Renal cortex interstitium (tissue), 11 donors: ENCODE measurements around the gene VARS1. TPM values are rescaled to one million over a fixed set of nuclear protein-coding genes. Genes with fewer than 3 reads are reported as not detected.
"Not testable (repeated sequence)": the region's sequence is repeated elsewhere in the genome, so short reads cannot be mapped to it uniquely, and the experiment has no call there.

Source experiments
- DNase-seq, 11 donors: peaks; one replicate each; pipeline ENCODE4 v3.0.0-alpha.2; 2013; ENCODE audit warnings: low read depth in 9 of 11, low spot score in 4 of 11; ENCODE audit errors: extremely low read depth in 1 of 11
- polyA plus RNA-seq, 3 donors: library from polyadenylated mRNA; unstranded; fragments of 120-200 nt; gene quantifications; one replicate each; pipeline ENCODE4 v1.2.1, GENCODE V29; 2013; ENCODE audit not compliant: insufficient read length in 3 of 3

VARS1 gene
- polyA plus RNA-seq, 3 donors, result 58.7 to 72.2 (median 61.2) TPM

DNA sequence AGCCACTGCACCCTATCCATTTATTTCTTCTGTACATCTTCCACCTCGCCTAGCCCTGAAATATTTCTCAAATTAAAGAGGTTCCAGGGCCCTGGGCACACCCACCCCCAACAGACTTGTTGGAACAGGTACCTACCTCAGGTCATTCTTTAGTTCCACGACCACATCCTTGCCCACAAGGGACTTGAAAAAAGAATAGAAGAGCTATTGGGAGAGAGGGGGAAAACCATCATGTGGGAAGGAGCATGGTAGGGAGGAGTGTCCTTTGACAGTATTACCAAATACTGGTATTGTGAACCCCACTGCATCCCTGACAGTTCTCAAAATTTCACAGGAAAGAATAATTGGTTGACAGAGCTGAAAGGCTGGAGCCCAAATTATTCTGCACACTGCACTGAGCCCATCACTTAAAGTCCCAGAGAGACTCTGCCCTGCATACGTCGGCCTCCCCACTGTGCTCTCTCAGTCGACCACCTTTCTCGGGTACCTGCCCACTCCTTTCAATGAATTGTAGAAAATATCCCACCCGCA is 10.5 kb upstream of the VARS1 start:
- DNase-seq, result no peak

DNA sequence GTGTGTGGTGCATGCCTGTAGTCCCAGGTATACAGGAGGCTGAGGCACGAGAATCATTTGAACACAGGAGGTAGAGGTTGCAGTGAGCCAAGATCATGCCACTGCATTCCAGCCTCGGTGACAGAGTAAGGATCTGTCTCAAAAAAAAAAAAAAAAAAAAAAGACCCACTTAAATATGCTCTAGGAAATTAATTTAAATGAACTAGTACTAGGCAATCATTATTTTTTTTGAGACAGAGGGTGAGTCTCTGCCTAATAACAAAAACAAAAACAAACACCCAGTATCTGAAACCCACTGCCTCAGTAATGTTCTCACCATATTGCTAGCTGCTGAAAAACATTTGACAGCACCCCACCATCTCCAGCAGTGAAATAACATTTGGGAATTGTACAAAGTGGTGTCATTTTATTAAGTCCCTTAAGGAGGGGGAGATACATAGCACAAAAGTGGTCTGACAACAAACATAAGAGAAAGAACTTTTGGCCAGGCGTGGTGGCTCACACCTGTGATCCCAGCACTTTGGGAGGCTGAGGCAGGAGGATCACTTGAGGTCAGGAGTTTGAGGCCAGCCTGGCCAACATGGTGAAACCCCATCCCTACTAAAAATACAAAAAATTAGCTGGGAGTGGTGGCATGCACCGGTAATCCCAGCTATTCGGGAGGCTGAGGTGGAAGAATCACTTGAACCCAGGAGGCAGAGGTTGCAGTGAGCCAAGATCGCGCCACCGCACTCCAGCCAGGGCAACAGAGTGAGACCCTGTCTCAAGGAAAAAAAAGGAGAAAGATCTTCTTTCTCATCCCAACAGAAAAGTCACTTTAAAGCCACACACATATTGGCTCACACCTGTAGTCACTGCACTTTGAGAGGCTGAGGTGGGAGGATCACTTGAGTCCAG is 5.7 kb upstream of the VARS1 start:
- not testable (repeated sequence) for DNase-seq

DNA sequence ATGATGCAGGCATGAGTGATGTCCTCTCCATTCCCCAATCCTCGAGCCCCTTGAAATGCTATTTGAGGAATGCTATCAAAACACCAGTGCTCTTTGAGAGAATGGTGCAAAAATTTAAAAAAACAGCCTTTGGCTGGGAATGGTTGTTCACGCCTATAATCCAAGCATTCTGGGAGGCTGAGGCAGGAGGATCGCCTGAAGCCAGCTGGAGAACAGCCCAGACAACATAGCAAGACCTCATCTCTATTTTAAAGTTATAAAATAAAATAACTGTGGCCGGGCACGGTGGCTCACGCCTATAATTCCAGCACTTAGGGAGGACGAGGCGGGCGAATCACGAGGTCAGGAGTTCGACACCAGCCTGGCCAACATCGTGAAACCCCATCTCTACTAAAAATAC is 4.2 kb upstream of the VARS1 start:
- no peak for DNase-seq

DNA sequence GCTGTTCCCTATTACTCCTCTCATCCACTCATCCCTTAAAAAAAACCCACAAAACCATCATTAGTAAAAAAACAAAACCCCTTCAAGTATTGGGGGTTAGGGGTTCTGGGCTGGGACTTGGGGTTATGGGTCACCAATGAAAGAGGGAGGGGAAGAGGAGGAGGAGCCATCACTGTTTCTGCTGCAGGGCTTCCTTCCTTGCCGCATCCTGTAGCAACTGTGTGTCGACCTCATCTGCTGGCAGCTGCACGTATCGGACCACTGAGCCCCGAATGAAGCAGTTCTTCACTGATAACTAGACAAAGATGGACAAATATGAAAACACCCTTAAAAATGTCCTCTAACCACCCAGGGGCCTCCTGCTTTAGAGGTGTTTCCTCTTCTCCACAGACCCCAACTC is 2.0 kb upstream of the VARS1 start:
- DNase-seq, result no peak

DNA sequence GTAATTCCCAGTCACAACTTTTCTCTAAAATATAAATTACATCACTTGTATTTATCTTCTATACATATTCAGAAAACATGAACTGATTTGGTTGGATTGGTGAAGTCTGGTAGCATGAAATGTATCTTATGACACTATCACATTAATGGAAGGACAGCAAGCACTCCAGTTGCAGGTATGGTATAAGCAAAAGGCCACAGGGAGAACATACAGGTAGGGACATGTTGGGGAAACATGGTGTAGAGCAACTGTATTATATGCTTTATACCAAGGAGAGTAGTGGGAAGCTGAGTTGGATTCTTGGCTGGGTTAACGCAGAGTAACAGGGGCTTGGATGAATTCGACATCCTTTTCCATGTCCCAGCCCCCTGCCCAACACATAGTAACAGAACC is 1.4 kb upstream of the VARS1 start:
- no peak for DNase-seq

DNA sequence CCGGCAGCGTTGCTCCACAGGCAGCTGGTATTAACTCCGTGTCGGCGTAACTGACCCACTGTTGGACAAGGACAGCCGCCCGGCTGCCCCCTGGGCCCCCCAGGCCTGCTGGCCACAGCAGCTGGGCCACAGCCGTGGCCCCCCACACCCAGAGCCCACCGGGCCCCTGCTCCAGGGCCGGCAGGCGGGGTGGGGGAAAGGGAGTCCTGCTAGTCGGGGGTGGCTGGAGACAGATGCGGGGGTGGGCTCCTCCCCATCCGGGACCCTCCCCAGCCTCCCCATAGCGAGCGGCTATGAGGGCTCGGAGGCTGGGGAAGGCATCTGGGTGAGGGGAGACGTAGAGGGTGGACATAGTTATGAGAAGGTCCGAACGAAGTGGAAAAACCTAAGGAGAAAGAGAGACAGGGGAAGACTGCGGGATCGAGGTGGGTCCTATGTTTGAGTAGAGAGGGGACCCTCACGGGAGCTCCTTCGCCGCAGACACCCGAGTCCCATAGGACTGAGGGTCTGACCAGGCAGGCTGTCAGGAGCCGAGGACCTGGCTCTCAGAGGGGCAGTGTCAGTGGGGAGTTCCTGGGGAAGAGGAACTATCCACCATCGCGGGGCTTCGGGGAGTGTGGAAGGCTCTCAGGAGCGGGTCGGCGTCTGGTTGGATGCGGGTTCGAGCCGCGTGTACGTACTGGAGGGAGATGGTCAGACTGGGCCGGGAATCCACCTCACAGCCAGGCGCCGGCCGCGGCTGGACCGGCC is 511 bp downstream of the VARS1 start:
- DNase-seq, result no peak

DNA sequence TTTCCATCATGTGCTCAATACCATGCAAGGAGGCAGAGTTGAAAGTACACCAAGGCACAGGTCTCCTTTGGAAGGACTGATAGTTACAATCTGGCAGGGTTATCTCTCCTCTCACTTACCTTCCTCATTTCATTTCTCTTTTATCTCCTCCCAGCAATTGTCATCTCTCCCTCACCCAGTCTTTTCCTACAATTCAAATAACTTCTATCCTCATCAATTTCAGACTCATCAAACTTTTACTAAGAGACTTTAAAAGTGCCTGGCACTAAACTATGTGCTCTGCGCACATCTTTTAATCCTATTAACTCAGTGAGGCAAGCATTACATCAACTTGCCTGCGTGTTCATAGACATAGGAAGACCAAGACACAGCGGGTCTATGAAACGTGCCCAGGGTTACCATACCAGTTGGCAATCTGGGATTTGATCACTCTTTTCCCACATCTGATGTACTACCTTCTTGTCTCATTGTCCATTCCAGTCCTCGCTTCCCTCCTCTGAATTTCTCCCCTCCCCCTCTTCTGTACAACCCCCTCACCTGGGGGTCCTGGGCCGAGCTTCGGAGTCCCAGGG is 1.2 kb downstream of the VARS1 start:
- no peak for DNase-seq

DNA sequence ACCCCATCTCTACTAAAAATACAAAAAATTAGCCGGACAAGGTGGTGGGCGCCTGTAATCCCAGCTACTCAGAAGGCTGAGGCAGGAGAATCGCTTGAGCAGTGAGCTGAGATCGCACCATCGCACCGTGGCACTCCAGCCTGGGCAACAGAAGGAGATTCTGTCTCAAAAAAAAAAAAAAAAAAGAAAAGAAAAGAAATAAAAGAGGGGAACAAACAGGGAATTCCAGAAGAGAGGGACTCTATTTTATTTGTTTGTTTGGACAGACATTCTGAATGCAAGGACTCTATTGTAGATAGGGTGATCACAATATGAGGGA is 1.7 kb downstream of the VARS1 start:
- DNase-seq, result not testable (repeated sequence)

DNA sequence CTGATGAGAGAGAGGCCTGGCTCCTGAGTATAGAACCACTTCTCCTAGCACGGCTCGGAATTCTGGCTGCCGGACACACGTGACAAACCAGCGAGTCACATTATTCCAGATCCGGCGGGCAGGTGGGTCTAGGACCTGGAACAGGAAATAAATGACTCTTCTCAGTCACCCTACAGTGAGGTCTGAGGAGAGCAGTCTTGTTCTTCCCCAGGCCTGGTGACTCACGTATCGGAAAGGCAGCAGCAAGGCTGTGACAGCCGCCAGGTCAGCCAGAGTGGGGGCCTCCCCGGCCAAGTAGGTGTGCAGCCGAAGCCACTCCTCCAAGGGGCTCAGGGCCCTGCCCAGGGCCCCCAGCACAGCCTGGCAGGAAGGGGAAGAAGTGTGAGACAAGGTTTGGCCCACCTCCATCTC is 2.8 kb downstream of the VARS1 start:
- no peak for DNase-seq

DNA sequence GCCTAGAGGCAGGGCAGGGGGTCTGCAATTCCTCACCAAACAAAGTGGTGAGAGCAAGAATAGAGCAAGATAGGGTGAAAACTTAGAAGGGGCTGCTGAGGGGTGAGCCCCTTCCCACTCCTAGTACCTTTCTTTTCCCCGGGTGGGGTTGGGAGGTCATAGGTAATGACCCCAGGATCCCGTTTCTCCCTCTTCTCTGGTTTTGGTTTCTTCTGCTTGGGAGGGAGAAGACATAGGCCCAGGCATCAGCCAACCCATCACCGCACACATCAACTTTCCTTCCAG is 3.5 kb downstream of the VARS1 start:
- no peak for DNase-seq

DNA sequence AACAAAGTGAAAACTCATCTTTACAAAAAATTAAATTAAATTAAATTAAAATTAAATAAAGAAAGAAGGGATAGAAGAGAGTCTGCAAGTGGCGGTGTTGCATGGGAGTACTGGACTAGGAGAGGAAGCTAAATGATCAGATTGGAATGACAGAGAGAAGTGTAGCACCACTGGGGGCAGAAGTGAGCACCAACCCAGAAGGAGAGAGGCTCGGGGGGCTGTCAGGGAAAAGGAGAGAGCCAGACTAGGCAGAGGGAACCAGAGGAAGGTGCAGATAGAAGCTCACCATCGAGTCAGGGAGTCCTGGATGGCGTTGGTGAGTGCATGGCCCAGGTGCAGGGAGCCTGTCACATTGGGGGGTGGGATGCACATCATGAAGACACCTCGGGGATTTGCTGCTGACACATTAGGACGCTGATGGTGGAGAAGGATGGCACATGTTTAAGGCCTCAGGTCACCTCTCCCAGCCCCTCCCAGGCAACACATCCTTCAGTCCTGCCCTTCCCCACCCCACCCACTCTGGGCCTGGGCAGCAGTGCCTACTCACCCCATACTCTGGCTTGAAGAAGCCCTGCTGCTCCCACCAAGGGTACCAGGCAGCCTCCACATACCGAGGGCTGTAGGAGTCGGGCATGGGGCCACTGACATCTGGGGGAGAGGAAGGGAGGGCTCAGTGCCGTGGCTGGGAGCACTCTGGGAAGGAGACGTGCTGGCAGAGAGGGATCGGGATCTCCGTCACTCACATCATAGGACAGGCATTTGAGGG is 4.0 kb downstream of the VARS1 start:
- DNase-seq, result peak in 2 of 11 donors; percentile 58 to 65

DNA sequence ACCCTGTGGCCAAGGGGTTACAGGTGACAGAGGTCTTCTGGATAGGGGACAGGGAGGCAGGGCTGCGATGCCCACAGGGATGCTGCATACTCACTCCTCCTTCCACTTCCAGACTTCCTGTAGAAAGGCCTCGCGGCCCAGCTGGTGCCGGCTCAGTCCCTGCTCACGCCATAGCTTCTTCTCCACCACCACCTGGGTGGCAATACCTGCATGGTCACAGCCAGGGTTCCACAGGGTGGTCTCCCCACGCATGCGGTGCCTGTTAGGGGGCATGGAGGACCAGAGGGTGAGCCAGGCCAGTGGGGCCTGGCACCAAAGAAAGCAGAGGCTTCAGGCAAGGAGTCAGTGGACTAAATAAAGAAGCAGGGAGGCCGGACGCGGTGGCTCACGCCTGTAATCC is 10.1 kb downstream of the VARS1 start:
- no peak for DNase-seq

DNA sequence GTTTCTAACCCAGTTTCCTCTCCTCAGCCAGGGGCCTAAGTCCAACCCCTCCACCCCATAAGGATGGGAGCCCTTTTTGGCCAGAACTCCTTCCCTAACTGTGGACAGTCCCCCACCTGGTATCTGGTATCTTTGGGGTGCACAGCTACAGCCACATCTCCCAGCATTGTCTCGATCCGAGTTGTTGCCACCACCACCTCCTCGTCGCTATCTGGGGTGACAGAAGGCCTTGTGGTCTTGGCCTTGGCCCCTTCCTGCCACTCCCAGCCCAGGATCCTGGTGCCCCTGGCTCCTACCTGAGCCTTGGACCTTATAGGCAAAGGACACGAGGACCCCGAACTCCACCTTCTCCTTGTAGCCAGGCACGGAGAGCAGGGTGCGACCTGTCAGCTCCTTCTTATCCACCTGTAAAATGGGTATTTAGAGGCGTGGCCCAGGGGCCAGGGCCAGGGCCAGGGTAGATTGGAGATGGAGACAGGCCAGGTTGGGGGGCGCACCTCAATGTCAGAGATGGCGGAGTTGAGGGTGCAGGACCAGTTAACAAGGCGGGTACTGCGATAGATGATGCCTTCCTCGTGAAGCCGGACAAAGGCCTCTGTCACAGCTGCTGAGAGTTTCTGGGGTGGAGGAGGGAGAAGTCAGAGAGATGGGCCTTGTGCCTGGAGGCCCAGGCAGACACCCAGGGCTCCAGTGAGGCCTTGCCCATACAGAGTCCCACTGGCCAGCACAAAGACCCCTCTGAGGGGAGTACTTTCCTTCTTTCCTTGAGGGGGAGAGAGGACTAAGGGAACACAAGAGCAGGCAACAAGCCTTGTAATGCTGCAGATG is 11.2 kb downstream of the VARS1 start:
- DNase-seq, result no peak

DNA sequence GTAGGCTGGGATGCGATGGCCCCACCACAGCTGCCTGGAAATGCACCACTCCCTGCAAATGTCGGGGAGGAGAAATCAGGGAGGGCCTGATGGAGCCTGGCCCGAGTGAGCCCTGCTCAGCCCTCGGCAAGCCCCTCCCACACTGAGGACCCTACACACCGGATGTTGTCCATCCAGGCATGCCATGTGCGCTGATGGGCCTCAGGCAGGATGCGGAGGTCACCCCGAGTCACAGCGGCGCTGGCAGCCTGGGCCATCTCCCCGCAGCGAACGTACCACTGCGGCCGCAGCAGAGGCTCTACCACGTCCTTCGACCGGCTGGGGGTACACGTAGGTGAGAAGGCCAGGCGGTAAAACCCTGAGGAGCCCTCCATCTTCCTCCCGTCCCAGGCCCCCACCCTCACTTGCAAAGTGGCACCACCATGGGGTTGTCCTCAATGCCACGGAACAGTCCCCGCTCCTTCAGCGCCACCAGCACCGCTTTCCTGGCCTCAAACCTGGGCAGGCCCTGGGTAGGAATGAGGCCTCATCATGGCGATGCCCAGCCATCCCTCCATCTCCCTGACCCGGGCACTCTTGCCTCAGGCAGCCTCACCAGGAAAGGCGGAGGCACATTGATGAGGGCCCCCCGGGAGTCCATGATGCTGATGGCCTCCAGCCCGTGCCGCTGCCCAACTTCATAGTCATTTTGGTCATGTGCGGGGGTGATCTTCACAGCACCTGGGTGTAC is 13.3 kb downstream of the VARS1 start:
- DNase-seq, result no peak

DNA sequence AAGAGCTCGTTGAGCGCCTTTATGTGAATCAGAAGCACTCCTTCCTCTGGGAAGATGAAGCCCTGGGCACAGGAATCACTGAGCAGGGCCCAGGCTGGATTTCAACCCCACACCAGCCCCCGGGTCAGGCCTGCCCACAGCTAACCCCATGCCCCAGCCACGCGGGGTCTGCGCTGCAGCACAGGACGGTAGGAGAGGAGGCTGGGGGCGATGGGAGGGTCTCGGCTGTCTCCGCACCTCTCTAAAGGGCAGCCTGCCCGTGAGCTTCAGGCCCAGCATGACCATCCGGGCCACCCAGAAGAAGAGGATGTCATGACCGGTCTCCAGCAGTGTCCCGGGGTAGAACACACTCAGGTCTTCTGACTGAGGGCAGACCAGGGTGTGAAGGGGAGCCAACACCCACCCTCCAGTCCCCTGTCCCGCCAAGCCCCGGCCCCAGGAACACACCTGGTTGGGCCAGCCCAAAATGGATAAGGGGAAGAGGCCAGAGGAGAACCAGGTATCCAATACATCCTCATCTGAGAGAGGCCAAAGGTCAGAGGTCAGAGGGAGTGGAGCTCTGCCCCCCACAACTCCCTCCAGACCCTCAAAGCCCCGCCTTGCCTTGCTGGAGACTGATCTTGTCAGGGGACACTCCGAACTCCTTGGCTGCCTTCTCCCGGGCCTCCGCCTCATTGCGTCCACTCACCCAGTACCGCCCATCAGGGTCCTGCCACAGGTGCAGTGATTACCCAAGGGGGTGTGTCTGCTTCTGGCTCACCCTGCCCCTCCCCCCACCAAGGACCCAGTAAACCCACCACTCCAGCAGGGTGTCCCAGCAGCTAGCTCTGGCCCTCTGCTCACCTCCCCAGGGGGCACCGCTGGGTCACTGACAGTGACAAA is 14.1 kb downstream of the VARS1 start:
- DNase-seq, result no peak

DNA sequence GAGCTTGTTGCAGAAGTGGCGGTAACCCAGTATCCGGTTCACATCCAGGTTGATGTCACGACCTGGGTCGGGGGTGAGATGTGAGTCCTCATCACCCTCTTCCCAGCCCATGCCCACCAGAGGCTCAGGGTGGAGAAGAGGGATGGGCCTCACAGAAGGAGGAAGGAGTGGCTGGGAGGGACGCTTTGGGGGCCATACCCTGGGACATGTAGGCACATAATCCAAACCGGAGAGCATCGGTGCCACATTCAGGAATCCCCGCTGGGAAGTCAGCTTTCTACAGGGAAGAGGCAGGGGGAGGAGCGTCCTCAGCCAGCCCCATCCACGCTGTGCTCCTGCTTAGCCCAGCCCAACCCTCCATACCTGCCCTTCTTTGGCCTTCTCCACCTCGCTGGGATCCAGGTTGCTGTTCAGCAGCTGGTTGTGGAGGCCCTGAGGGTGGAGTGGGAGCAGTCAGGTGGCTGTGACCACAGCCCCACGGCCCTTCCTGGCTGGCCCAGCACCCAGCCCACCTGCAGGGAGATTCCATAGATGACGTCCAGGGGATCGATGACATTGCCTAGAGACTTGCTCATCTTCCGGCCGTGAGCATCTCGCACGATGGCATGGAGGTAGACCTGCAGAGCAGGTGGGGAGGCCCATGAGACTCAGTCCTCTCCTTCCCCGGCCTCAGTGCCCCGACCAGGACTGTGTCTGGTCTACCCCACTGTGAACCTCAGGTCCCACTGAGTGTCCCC is 14.9 kb downstream of the VARS1 start:
- DNase-seq, result no peak
